ENCODE measurements around the gene TBC1D8. TPM values are rescaled to one million over a fixed set of nuclear protein-coding genes. Genes with fewer than 3 reads are reported as not detected.

The TBC1D8 gene
- total RNA-seq, 4 donors from 2014 or later: 16.7 to 44.0 (median 19.7) TPM

GRCh38 chr2:101002562-101003277, 148.5 kb downstream of the TBC1D8 start:
- no peaks in the 10 kb centered on the region for H3K4me1 ChIP-seq
- intact Hi-C loops (cut with DNase I; ENCODE audit: low total_unique reads): loop anchor here (5.0 kb wide), 1 partner anchor 150 kb away; the partner anchor contains the start of gene TBC1D8

GRCh38 chr2:101001691-101002561, 149.3 kb downstream of the TBC1D8 start, which contains the start of gene RPL31:
Gene RPL31 (plus strand): TSS chr2:101002289. CDS start chr2:101002702, 413 bp downstream.
- TF ChIP-seq CTCF (IDR thresholded peaks at IDR 0.05) (peak in 2 of 4 experiments; percentile 10 to 29), POLR2A (IDR thresholded peaks at IDR 0.05) (peak; percentile 74 to 85)
- H3K4me1 ChIP-seq: no peaks in the 10 kb centered on the region
- DNase-seq: peak; percentile 96 to 98
- H3K36me3 ChIP-seq: no peaks in the 10 kb centered on the region
- H3K27me3 ChIP-seq: no peaks in the 10 kb centered on the region
- peak within 1 kb of the TSS; percentile 66 to 86 for H3K4me3 ChIP-seq
- intact Hi-C loops (cut with DNase I; ENCODE audit: low total_unique reads): loop anchor here (5.0 kb wide), 1 partner anchor 150 kb away; the partner anchor contains the start of gene TBC1D8
- peak within 1 kb of the TSS; percentile 88 to 89 for H3K27ac ChIP-seq
- no peaks in the 10 kb centered on the region for H3K9me3 ChIP-seq

More at GRCh38 chr2:101002562-101003277, 148.5 kb downstream of the TBC1D8 start:
- no peak for DNase-seq
- peak overlapping the region; percentile 66 to 86 for H3K4me3 ChIP-seq
- no peaks in the 10 kb centered on the region for H3K9me3 ChIP-seq
- TF ChIP-seq CTCF (IDR thresholded peaks at IDR 0.05): no peak
- TF ChIP-seq POLR2A (IDR thresholded peaks at IDR 0.05): no peak
- no peaks in the 10 kb centered on the region for H3K36me3 ChIP-seq
- no peaks in the 10 kb centered on the region for H3K27me3 ChIP-seq
- H3K27ac ChIP-seq: peak overlapping the region; percentile 88 to 89

GRCh38 chr2:100999995-101000394, 151.2 kb downstream of the TBC1D8 start:
- TF ChIP-seq CTCF (IDR thresholded peaks at IDR 0.05): no peak
- no peak for TF ChIP-seq POLR2A (IDR thresholded peaks at IDR 0.05)
- DNase-seq: no peak
- no peaks in the 10 kb centered on the region for H3K36me3 ChIP-seq
- H3K9me3 ChIP-seq: no peaks in the 10 kb centered on the region
- no peaks in the 10 kb centered on the region for H3K27me3 ChIP-seq
- intact Hi-C loops (cut with DNase I; ENCODE audit: low total_unique reads): loop anchor here (5.0 kb wide), 1 partner anchor 152 kb away; the partner anchor contains the start of gene TBC1D8
- H3K4me3 ChIP-seq: no peak overlapping the region
- no peaks in the 10 kb centered on the region for H3K4me1 ChIP-seq
- no peak overlapping the region for H3K27ac ChIP-seq

GRCh38 chr2:100998235-100998573, 153.0 kb downstream of the TBC1D8 start:
- TF ChIP-seq CTCF (IDR thresholded peaks at IDR 0.05): no peak
- TF ChIP-seq POLR2A (IDR thresholded peaks at IDR 0.05): no peak
- no peak for DNase-seq
- H3K9me3 ChIP-seq: no peaks in the 10 kb centered on the region
- intact Hi-C loops (cut with DNase I; ENCODE audit: low total_unique reads): no loop called here
- H3K4me3 ChIP-seq: no peak overlapping the region
- no peaks in the 10 kb centered on the region for H3K36me3 ChIP-seq
- H3K27ac ChIP-seq: peak overlapping the region; percentile 2 to 22
- H3K27me3 ChIP-seq: no peaks in the 10 kb centered on the region
- H3K4me1 ChIP-seq: no peaks in the 10 kb centered on the region
